Activated naive CD8-positive, alpha-beta T cell treated with anti-CD3 and anti-CD28 coated beads, Interleukin-2, amount 50 U/mL, for 16 hours (primary cell): ENCODE results near the gene PMM1.
A peak's percentile ranks its signal among the peaks of the same experiment; 100 is the strongest.
"Not testable (repeated sequence)": the region's sequence is repeated elsewhere in the genome, so short reads cannot be mapped to it uniquely, and the experiment has no call there.

Source experiments
- DNase-seq: peaks from one replicate; pipeline ENCODE4 v3.0.0-alpha.2; 2020; ENCODE audit warnings: low read depth, low spot score

Gene PMM1

GRCh38 chr22:41563051-41563711 is 26.5 kb downstream of the PMM1 start:
- no peak for DNase-seq

GRCh38 chr22:41562461-41562860 is 27.2 kb downstream of the PMM1 start:
- DNase-seq: no peak

- DNase-seq: no peak
Measured at GRCh38 chr22:41561788-41562187, 27.9 kb downstream of the PMM1 start.

GRCh38 chr22:41561335-41561734 is 28.3 kb downstream of the PMM1 start:
- DNase-seq: no peak

- DNase-seq: no peak
Measured at GRCh38 chr22:41560095-41560471, 29.6 kb downstream of the PMM1 start.

GRCh38 chr22:41558241-41558630 is 31.4 kb downstream of the PMM1 start:
- not testable (repeated sequence) for DNase-seq

- DNase-seq: no peak
Measured at GRCh38 chr22:41557401-41558240, 32.0 kb downstream of the PMM1 start.

GRCh38 chr22:41556561-41556960 is 33.1 kb downstream of the PMM1 start:
- no peak for DNase-seq

GRCh38 chr22:41555325-41555982 is 34.2 kb downstream of the PMM1 start:
- DNase-seq: no peak

- DNase-seq: no peak
Measured at GRCh38 chr22:41551877-41552582, 37.6 kb downstream of the PMM1 start.

- DNase-seq: no peak
Measured at GRCh38 chr22:41550952-41551491, 38.6 kb downstream of the PMM1 start.

- no peak for DNase-seq
Measured at GRCh38 chr22:41548830-41549211, 40.8 kb downstream of the PMM1 start.

GRCh38 chr22:41544671-41545476 is 44.8 kb downstream of the PMM1 start:
- no peak for DNase-seq

GRCh38 chr22:41543854-41544670 is 45.6 kb downstream of the PMM1 start, which contains the start of gene POLR3H:
TSS of gene POLR3H (minus strand) at chr22:41544470. CDS start at chr22:41544101, 369 bp downstream.
- peak; percentile 93 for DNase-seq

GRCh38 chr22:41542224-41542623 is 47.4 kb downstream of the PMM1 start:
- DNase-seq: no peak

- no peak for DNase-seq
Measured at GRCh38 chr22:41541484-41541883, 48.2 kb downstream of the PMM1 start.

GRCh38 chr22:41540365-41540764 is 49.3 kb downstream of the PMM1 start:
- DNase-seq: no peak

- no peak for DNase-seq
Measured at GRCh38 chr22:41540006-41540315, 49.7 kb downstream of the PMM1 start.

GRCh38 chr22:41539146-41540005 is 50.3 kb downstream of the PMM1 start:
- DNase-seq: no peak
